Measurements from ENCODE around the gene CAPRIN2.

Gene CAPRIN2

GRCh38 chr12:30764251-30764650, 9.5 kb upstream of the CAPRIN2 start:
- H3K4me3 ChIP-seq (replicated peaks; ENCODE audit: low read depth, low read length): no peak overlapping the region
- TF ChIP-seq, protein P1, sequence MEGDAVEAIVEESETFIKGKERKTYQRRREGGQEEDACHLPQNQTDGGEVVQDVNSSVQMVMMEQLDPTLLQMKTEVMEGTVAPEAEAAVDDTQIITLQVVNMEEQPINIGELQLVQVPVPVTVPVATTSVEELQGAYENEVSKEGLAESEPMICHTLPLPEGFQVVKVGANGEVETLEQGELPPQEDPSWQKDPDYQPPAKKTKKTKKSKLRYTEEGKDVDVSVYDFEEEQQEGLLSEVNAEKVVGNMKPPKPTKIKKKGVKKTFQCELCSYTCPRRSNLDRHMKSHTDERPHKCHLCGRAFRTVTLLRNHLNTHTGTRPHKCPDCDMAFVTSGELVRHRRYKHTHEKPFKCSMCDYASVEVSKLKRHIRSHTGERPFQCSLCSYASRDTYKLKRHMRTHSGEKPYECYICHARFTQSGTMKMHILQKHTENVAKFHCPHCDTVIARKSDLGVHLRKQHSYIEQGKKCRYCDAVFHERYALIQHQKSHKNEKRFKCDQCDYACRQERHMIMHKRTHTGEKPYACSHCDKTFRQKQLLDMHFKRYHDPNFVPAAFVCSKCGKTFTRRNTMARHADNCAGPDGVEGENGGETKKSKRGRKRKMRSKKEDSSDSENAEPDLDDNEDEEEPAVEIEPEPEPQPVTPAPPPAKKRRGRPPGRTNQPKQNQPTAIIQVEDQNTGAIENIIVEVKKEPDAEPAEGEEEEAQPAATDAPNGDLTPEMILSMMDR (IDR thresholded peaks at IDR 0.05; ENCODE audit: low read length, missing control alignments): no peak
- DNase-seq (ENCODE audit: low read depth): no peak

GRCh38 chr12:30763053-30763452, 8.3 kb upstream of the CAPRIN2 start:
- TF ChIP-seq, protein P1 (IDR thresholded peaks at IDR 0.05; ENCODE audit: low read length, missing control alignments): no peak
- H3K4me3 ChIP-seq (replicated peaks; ENCODE audit: low read depth, low read length): no peak overlapping the region
- DNase-seq (ENCODE audit: low read depth): no peak

DNA sequence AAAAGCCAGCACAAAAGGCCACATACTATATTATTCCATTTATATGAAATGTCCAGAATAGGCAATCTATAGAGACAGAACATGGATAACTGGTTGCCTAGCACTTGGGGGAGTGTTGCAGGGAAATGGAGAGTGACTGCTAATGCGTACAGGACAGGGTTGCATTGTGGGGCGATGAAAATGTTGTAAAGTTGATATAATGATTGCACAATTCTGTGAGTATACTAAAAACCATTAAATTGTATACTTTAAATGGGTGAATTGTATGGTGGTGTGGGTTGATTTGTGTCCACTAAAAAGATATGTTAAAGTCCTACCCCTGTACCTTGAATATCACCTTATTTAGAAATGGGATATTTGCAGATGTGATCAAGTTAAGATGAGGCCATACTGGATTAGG, 7.0 kb upstream of the CAPRIN2 start:
- TF ChIP-seq, protein P1 (IDR thresholded peaks at IDR 0.05; ENCODE audit: low read length, missing control alignments): no peak
- no peak for DNase-seq (ENCODE audit: low read depth)
- H3K4me3 ChIP-seq (replicated peaks; ENCODE audit: low read depth, low read length): no peak overlapping the region

GRCh38 chr12:30757316-30757715, 2.6 kb upstream of the CAPRIN2 start:
- TF ChIP-seq, protein P1 (IDR thresholded peaks at IDR 0.05; ENCODE audit: low read length, missing control alignments): no peak
- no peak overlapping the region for H3K4me3 ChIP-seq (replicated peaks; ENCODE audit: low read depth, low read length)
- DNase-seq (ENCODE audit: low read depth): no peak

DNA sequence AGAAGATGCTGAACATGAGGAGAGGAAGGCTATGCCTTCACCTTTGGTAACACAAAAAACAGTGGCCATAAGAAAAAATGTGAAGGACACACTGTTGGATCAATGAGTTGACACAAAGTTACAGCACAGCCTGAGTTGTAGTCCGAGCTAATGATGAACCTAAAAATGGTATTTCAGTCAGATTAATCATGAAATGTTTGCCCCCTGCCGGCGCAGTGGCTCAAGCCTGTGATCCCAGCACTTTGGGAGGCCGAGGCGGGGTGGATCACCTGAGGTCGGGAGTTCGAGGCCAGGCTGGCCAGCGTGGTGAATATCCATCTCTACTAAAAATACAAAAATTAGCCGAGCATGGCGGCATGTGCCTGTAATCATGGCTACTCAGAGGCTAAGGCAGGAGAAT, 1.3 kb upstream of the CAPRIN2 start:
- TF ChIP-seq, protein P1 (IDR thresholded peaks at IDR 0.05; ENCODE audit: low read length, missing control alignments): no peak
- DNase-seq (ENCODE audit: low read depth): no peak
- H3K4me3 ChIP-seq (replicated peaks; ENCODE audit: low read depth, low read length): no peak overlapping the region

DNA sequence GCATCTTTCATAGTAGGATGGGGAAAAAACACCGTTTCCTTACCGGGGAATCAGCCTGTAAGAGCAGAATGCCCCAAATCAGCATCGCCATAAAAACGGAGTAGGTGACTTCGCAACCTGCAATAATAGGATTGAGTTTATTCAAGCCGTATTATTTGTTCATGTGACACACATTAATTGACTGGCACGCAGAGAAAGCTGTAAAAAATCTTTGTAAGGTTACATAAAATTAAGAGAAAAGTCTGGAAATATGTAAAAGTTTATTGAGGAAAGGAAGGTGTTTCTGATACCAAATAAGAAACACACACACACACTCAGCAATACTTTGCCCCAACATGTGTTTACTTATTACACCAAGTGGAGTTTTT, 628 bp upstream of the CAPRIN2 start:
- H3K4me3 ChIP-seq (replicated peaks; ENCODE audit: low read depth, low read length): peak overlapping the region; percentile 77
- TF ChIP-seq, protein P1 (IDR thresholded peaks at IDR 0.05; ENCODE audit: low read length, missing control alignments): no peak

GRCh38 chr12:30754383-30754749, 385 bp downstream of the CAPRIN2 start:
- DNase-seq (ENCODE audit: low read depth): no peak
- peak overlapping the region; percentile 86 for H3K4me3 ChIP-seq (replicated peaks; ENCODE audit: low read depth, low read length)
- TF ChIP-seq, protein P1 (IDR thresholded peaks at IDR 0.05; ENCODE audit: low read length, missing control alignments): no peak

More for the DNA sequence above, 628 bp upstream of the CAPRIN2 start:
- DNase-seq (ENCODE audit: low read depth): no peak

All from fibroblast of pulmonary artery (primary cell).